A549 (cell line): ENCODE data around the gene CIITA. TPM values are rescaled to one million over a fixed set of nuclear protein-coding genes. Genes with fewer than 3 reads are reported as not detected.

Experiments
- ATAC-seq, 2 experiments: fragments of 200-7000 bp in 1 of 2; fragments of >200 bp in 1 of 2; cut with Nextera tagmentation in 1 of 2; cut with Tn5 transposase in 1 of 2; 3 replicates each; pipeline versions ENCODE4 v1.8.0 to v1.9.1; 2018 to 2020; ENCODE audit warnings: mild to moderate bottlenecking in 1 of 2, moderate library complexity in 1 of 2
- CTCF ChIA-PET: fragments of 300-600 bp; sonication (Branson Sonifier 250); formaldehyde crosslinking; extraction: SDS; loops from one replicate; lab custom pipeline; 2021; ENCODE audit warnings: antibody characterized with exemption, inconsistent platforms; lab: Yijun Ruan, JAX
- POLR2A ChIA-PET: fragments of 350-600 bp; formaldehyde crosslinking; extraction: SDS; loops from one replicate; lab custom pipeline; 2021; ENCODE audit warnings: antibody characterized with exemption, inconsistent platforms; lab: Yijun Ruan, JAX
- DNase-seq, 2 experiments: peaks; one replicate each; pipeline versions ENCODE4 v3.0.0 to v3.0.0-alpha.2; 2011 to 2016; ENCODE audit warnings: low read depth in 1 of 2, low spot score in 1 of 2
- FAIRE-seq: peaks from 2 replicates; lab custom pipeline; 2011; peaks lifted over from hg19 to GRCh38; lab: Jason Lieb, UNC
- H3K27ac ChIP-seq, 2 experiments: fragments of >200 bp; sonication (Bioruptor Twin); formaldehyde crosslinking; 3 replicates each; pipeline ENCODE4 v1.5.1; 2016 to 2017
- H3K4me1 ChIP-seq: fragments of >200 bp; sonication (Bioruptor Twin); formaldehyde crosslinking; 3 replicates; pipeline ENCODE4 v1.6.1; 2016
- H3K4me2 ChIP-seq: fragments of >200 bp; sonication (Bioruptor Twin); formaldehyde crosslinking; 3 replicates; pipeline ENCODE4 v1.6.1; 2016
- H3K4me3 ChIP-seq: fragments of >200 bp; sonication (Bioruptor Twin); formaldehyde crosslinking; 3 replicates; pipeline ENCODE4 v1.5.1; 2016
- H3K9me3 ChIP-seq: fragments of >200 bp; sonication (Bioruptor Twin); formaldehyde crosslinking; 3 replicates; pipeline ENCODE4 v1.6.1; 2016
- CBX2 ChIP-seq: fragments of 200-600 bp; sonication (generic); IDR thresholded peaks from 2 replicates; pipeline ENCODE4 v1.6.1; 2016; ENCODE audit warnings: low read depth, mild to moderate bottlenecking, borderline replicate concordance
- CHD2 ChIP-seq: fragments of 150-350 bp; IDR thresholded peaks from 2 replicates; pipeline ENCODE4 v1.6.1; 2014; ENCODE audit warnings: low read length; ENCODE audit not compliant: partially characterized antibody
- EHF ChIP-seq: fragments of 250-450 bp; sonication (Bioruptor Pico); IDR thresholded peaks from 2 replicates; pipeline ENCODE4 v1.5.0; 2020; ENCODE audit warnings: mild to moderate bottlenecking
- EHMT2 ChIP-seq: fragments of 200-600 bp; sonication (generic); IDR thresholded peaks from 2 replicates; pipeline ENCODE4 v1.6.1; 2016; ENCODE audit warnings: antibody characterized with exemption, low read depth, mild to moderate bottlenecking, moderate library complexity
- EP300 ChIP-seq, 2 experiments: fragments of >200 bp; sonication (Bioruptor Twin); formaldehyde crosslinking; IDR thresholded peaks; 2 replicates in 1 of 2; 3 replicates in 1 of 2; pipeline ENCODE4 v1.6.1; 2016 to 2017
- HOXA7 ChIP-seq: fragments of 250-450 bp; sonication (Bioruptor Pico); IDR thresholded peaks from 2 replicates; pipeline ENCODE4 v1.5.0; 2020; ENCODE audit warnings: mild to moderate bottlenecking, moderate library complexity
- HOXB13 ChIP-seq: fragments of 250-450 bp; sonication (Bioruptor Pico); IDR thresholded peaks from 2 replicates; pipeline ENCODE4 v1.5.0; 2020; ENCODE audit warnings: low read depth, mild to moderate bottlenecking, moderate library complexity
- HOXB5 ChIP-seq: fragments of 250-450 bp; sonication (Bioruptor Pico); IDR thresholded peaks from 2 replicates; pipeline ENCODE4 v1.5.0; 2020; ENCODE audit warnings: mild to moderate bottlenecking, moderate library complexity
- JUN ChIP-seq, 2 experiments: fragments of >200 bp; sonication (Bioruptor Twin); formaldehyde crosslinking; IDR thresholded peaks; 2 replicates in 1 of 2; 3 replicates in 1 of 2; pipeline ENCODE4 v1.6.1; 2016 to 2017
- KDM1A ChIP-seq: fragments of 200-600 bp; sonication (generic); IDR thresholded peaks from 2 replicates; pipeline ENCODE4 v1.6.1; 2016; ENCODE audit warnings: low read depth, mild to moderate bottlenecking
- KDM5A ChIP-seq: fragments of 200-600 bp; sonication (generic); IDR thresholded peaks from 2 replicates; pipeline ENCODE4 v1.6.1; 2016; ENCODE audit warnings: antibody characterized with exemption, mild to moderate bottlenecking
- MAFK ChIP-seq: fragments of 450-650 bp; IDR thresholded peaks from 2 replicates; pipeline ENCODE4 v1.6.1; 2014; ENCODE audit not compliant: partially characterized antibody
- MAZ ChIP-seq: fragments of 150-350 bp; IDR thresholded peaks from 2 replicates; pipeline ENCODE4 v1.6.1; 2014; ENCODE audit warnings: antibody characterized with exemption, low read depth, low read length, borderline replicate concordance
- NPAS2 ChIP-seq: fragments of 250-450 bp; sonication (Bioruptor Pico); IDR thresholded peaks from 2 replicates; pipeline ENCODE4 v1.8.0; 2022; ENCODE audit warnings: mild to moderate bottlenecking, moderate library complexity, borderline replicate concordance
- PHF8 ChIP-seq: fragments of 200-600 bp; sonication (generic); IDR thresholded peaks from 2 replicates; pipeline ENCODE4 v1.6.1; 2016; ENCODE audit warnings: low read depth, mild to moderate bottlenecking, antibody characterized with exemption, moderate library complexity, borderline replicate concordance
- POLR2AphosphoS2 ChIP-seq: conservative IDR thresholded peaks from 2 replicates; pipeline ENCODE4 v1.6.1; 2012; ENCODE audit warnings: low read length, improper control_type of control experiment, inconsistent platforms
- RFX5 ChIP-seq: fragments of 450-650 bp; IDR thresholded peaks from 2 replicates; pipeline ENCODE4 v1.7.1; 2014; ENCODE audit warnings: antibody characterized with exemption, mild to moderate bottlenecking, moderate library complexity
- SMC3 ChIP-seq: fragments of >200 bp; sonication (Bioruptor Twin); formaldehyde crosslinking; IDR thresholded peaks from 3 replicates; pipeline ENCODE4 v1.6.1; 2018; ENCODE audit warnings: inconsistent platforms
- SREBF2 ChIP-seq: fragments of 450-650 bp; IDR thresholded peaks from 2 replicates; pipeline ENCODE4 v1.6.1; 2014; ENCODE audit warnings: mild to moderate bottlenecking, moderate library complexity
- TFCP2L1 ChIP-seq: fragments of 250-450 bp; sonication (Bioruptor Pico); IDR thresholded peaks from 2 replicates; pipeline ENCODE4 v1.5.0; 2021; ENCODE audit warnings: mild to moderate bottlenecking
- TP53 ChIP-seq: fragments of 250-450 bp; sonication (Bioruptor Pico); IDR thresholded peaks from 2 replicates; pipeline ENCODE4 v1.5.0; 2021; ENCODE audit warnings: mild to moderate bottlenecking, moderate library complexity
- ZC3H11A ChIP-seq: fragments of 450-650 bp; IDR thresholded peaks from 2 replicates; pipeline ENCODE4 v1.6.1; 2014; ENCODE audit warnings: antibody characterized with exemption, mild to moderate bottlenecking
- ZSCAN20 ChIP-seq: fragments of 250-450 bp; sonication (Bioruptor Pico); IDR thresholded peaks from 2 replicates; pipeline ENCODE4 v1.8.0; 2022; ENCODE audit warnings: mild to moderate bottlenecking, moderate library complexity
- WGBS: methylation state at CpG from one replicate; pipeline ENCODE4 v1.1.6; 2017; ENCODE audit errors: missing lambda C conversion rate; 5-methylcytosine and 5-hydroxymethylcytosine counted together
- polyA plus RNA-seq, 4 experiments: library from polyadenylated mRNA; depleted of rRNA in 3 of 4; stranded (reverse); fragments of >200 nt; fragmentation: RNase III in 1 of 4; extraction: RNeasy Plus Mini Kit Qiagen cat#74134 plus additional on column Dnase treatment in 1 of 4; gene quantifications; 2 replicates in 3 of 4; 3 replicates in 1 of 4; pipeline ENCODE4 v1.2.3, GENCODE V29; 2011 to 2017
- TF ChIP-seq, protein P1 (sequence below): IDR thresholded peaks from 2 replicates; pipeline ENCODE4 v1.6.1; 2012

CIITA gene
- polyA plus RNA-seq, 2 of the 4 experiments (the other 2 are of a cell fraction): 0.06 TPM; not detected in 1

DNA sequence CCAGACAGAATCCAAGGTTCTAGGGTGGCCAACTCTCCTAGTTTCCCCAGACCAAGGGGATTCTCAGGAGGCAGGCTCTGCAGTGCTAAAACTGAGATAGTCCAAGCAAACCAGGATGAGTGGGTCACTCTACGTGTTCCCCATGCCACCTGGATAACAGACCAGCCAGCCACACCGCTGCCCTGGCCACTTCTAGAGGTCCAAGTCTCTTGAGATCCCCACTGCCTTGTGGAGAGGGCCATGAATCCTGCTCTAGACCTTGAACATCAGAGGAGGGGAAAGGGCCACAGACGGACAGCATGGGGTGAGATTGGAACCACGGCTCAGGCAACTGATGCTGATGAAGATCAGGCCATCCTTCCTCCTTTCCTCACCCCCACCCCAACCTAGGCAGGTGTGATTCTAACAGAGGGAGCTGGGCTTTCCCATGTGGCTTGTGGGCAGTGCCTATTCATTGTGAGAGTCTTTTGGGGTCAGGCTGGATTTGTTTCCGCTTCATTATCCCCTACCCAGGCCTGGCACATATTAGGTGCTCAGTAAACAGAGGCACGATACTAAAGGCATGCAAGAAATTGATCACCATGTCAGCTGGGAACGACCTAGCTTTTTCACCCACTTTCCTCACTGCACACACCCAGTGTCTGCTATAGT, 41.6 kb upstream of the CIITA start:
- DNase-seq: no peak
- ATAC-seq: no peak
- no peak overlapping the region for H3K4me2 ChIP-seq
- no peak overlapping the region for H3K4me3 ChIP-seq
- 8% methylated on average over 7 of the region's 7 CpGs for WGBS
- TF ChIP-seq KDM1A (no peak), MAFK (no peak), CHD2 (no peak), NPAS2 (no peak), SMC3 (no peak), MAZ (no peak), POLR2AphosphoS2 (no peak), ZC3H11A (no peak)
- TF ChIP-seq, all 56 proteins: peak for 0
- no peak for FAIRE-seq
- no peaks in the 10 kb centered on the region for H3K4me1 ChIP-seq
- ChIA-PET POLR2A (no interaction called here), CTCF (interaction anchor here (1.3 kb wide), 1 partner anchor 9 kb away, joined by 3 read pairs; no protein-coding TSS in a partner anchor)
- no peak overlapping the region for H3K27ac ChIP-seq
- no peaks in the 10 kb centered on the region for H3K9me3 ChIP-seq

DNA sequence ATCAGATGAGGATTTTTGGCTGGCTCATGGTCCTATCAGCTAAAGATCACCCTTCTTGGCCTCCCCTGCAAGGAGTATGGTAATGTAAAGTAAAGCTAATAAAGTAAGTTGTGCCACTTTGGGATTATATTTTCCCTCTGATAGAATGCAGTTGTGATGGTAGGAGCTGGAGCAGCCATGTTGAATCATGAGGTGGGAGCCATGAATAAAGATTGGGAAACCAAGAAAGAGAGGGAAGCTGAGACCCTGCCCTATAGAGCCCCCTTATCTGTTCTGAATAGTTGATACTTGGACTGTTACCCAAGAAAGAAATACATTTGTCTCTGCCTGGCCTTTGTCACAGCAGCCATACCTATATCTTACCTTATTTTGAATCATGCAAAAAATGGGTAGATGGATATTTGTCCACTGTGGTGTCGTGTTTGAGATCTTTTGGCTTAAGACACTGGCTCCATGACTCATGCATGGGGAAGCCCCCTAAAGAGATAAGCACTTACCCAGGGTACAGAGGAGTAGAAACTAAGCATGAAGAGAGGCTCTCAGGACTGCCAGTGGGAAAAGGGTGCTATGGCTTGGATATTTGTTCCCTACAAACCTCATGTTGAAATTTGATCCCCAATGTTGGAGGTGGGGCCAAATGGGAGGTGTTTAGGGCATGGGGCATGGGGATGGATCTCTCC, 40.7 kb upstream of the CIITA start:
- Histone ChIP-seq H3K27ac (no peak overlapping the region), H3K4me1 (no peaks in the 10 kb centered on the region), H3K4me2 (no peak overlapping the region), H3K4me3 (no peak overlapping the region), H3K9me3 (no peaks in the 10 kb centered on the region)
- CTCF ChIA-PET: interaction anchor here (1.3 kb wide), 1 partner anchor 10 kb away, joined by 3 read pairs; no protein-coding TSS in a partner anchor
- DNase-seq (no peak), FAIRE-seq (no peak), ATAC-seq (no peak)
- TF ChIP-seq EHMT2 (no peak), PHF8 (no peak), TFCP2L1 (CRISPR knock-in tag) (no peak), KDM5A (no peak), EHF (CRISPR knock-in tag) (no peak), SREBF2 (no peak), HOXB5 (CRISPR knock-in tag) (no peak), EP300 (IDR thresholded peaks at IDR 0.05) (no peak), JUN (IDR thresholded peaks at IDR 0.05) (no peak), RFX5 (no peak), HOXA7 (CRISPR knock-in tag) (no peak), CBX2 (no peak), ZSCAN20 (CRISPR knock-in tag) (no peak), TP53 (CRISPR knock-in tag) (no peak), HOXB13 (CRISPR knock-in tag) (no peak), POLR2AphosphoS2 (no peak)
- TF ChIP-seq, protein P1, sequence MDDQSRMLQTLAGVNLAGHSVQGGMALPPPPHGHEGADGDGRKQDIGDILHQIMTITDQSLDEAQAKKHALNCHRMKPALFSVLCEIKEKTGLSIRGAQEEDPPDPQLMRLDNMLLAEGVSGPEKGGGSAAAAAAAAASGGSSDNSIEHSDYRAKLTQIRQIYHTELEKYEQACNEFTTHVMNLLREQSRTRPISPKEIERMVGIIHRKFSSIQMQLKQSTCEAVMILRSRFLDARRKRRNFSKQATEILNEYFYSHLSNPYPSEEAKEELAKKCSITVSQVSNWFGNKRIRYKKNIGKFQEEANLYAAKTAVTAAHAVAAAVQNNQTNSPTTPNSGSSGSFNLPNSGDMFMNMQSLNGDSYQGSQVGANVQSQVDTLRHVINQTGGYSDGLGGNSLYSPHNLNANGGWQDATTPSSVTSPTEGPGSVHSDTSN: no peak
- POLR2A ChIA-PET: no interaction called here
- WGBS: 0% methylated on average over 1 of the region's 1 CpG

DNA sequence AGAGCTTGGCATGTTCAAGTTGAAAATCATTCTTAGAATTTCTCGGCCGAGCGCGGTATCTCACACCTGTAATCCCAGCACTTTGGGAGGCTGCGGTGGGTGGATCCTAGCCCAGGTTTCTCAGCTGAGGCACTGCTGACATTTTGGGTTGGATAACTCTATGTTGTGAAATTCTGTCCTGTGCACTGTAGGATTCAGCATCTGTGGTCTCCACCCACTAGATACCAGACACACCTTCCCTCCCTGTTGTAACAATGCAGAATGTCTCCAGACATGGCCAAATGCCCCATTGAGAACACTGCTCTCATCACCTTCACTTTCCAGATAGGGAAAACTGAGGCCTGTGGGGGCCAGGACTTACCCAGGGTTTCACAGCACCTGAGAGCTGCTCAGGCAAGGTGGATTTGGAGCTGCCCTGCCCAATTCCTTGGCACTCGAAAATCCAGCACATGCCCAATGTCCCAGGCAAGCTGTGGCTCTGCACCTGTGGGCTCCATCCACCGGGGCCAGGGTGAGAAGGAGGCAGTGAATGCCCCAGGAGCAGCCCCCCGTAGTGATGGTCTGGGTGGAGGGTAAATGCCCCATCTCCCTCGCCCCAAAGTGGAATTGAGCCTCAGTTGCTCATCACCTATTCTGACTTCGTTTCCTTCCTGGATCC, 38.3 kb upstream of the CIITA start:
- ChIA-PET CTCF (no interaction called here), POLR2A (no interaction called here)
- DNase-seq (no peak), FAIRE-seq (no peak), ATAC-seq (no peak)
- H3K4me2 ChIP-seq: no peak overlapping the region
- TF ChIP-seq HOXB13 (CRISPR knock-in tag) (no peak), TP53 (CRISPR knock-in tag) (no peak)
- H3K9me3 ChIP-seq: no peaks in the 10 kb centered on the region
- H3K27ac ChIP-seq: no peak overlapping the region
- H3K4me1 ChIP-seq: no peaks in the 10 kb centered on the region
- 36% methylated on average over 10 of the region's 10 CpGs for WGBS
- no peak overlapping the region for H3K4me3 ChIP-seq
